ENCODE measurements around the gene WBP2.
"Not testable (repeated sequence)": the region's sequence is repeated elsewhere in the genome, so short reads cannot be mapped to it uniquely, and the experiment has no call there.

The WBP2 gene

DNA sequence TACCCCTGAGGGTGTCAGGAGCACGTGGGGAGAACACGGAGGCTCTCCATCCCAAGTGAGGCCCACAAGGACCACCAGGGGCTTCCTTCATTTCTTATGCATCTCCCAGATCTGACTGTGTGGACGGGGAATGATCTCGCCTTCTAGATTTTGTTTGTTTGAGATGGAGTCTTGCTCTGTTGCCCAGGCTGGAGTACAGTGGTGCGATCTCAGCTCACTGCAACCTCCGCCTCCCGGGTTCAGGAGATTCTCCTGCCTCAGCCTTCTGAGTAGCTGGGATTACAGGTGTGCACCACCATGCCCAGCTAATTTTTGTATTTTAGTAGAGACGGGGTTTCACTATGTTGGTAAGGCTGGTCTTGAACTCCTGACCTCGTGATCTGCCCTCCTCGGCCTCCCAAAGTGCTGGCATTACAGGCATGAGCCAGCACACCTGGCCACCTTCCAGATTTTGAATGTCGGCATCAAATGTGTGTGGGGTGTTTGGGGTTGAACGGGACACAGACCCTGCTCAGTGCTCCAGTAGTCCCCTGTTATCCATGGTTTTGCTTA is 13.7 kb upstream of the WBP2 start:
- in situ Hi-C loops (cut with HindIII; ENCODE audit: low sequenced_read_pairs): not testable (repeated sequence)

DNA sequence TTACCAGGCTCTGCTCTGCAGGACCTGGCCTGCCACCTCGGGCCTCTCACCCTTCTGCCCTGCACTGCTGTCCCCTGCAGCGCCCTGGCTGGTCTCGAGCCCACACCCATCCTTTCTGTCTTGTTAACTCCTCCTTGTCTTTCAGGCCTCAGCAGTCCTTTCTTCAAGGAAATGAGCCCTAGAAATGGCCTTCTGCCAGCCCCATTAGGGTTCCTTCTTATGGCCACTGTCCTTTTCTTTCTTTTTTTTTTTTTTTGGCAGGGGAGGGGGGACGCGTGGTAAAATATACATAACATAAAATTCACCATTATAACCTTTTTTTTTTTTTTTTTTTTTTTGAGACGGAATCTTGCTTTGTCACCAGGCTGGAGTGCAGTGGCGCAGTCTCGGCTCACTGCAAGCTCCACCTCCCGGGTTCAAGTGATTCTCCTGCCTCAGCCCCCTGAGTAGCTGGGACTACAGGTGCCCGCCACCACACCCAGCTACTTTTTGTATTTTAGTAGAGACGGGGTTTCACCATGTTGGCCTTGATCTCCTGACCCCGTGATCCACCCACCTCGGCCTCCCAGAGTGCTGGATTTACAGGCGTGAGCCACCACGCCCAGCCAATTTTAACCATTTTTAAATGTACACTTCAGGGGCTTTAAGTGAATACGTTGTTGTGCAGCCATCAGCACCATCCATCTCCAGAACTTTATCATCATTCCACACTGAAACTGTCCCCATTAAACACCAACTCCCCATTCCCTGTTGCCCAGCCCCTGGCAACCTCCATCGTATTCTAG is 10.5 kb upstream of the WBP2 start:
- in situ Hi-C loops (cut with HindIII; ENCODE audit: low sequenced_read_pairs): not testable (repeated sequence)

GRCh38 chr17:75864887-75865286 is 9.8 kb upstream of the WBP2 start:
- in situ Hi-C loops (cut with HindIII; ENCODE audit: low sequenced_read_pairs): not testable (repeated sequence)

- in situ Hi-C loops (cut with HindIII; ENCODE audit: low sequenced_read_pairs): no loop called here
Observed at GRCh38 chr17:75864448-75864871, 9.3 kb upstream of the WBP2 start.

GRCh38 chr17:75861927-75862317 is 6.8 kb upstream of the WBP2 start:
- in situ Hi-C loops (cut with HindIII; ENCODE audit: low sequenced_read_pairs): no loop called here

- in situ Hi-C loops (cut with HindIII; ENCODE audit: low sequenced_read_pairs): not testable (repeated sequence)
Observed at GRCh38 chr17:75859358-75859757, 4.2 kb upstream of the WBP2 start.

GRCh38 chr17:75856062-75856756 is 1.1 kb upstream of the WBP2 start:
- in situ Hi-C loops (cut with HindIII; ENCODE audit: low sequenced_read_pairs): no loop called here

- in situ Hi-C loops (cut with HindIII; ENCODE audit: low sequenced_read_pairs): no loop called here
Observed at GRCh38 chr17:75854881-75855309, 240 bp downstream of the WBP2 start.

DNA sequence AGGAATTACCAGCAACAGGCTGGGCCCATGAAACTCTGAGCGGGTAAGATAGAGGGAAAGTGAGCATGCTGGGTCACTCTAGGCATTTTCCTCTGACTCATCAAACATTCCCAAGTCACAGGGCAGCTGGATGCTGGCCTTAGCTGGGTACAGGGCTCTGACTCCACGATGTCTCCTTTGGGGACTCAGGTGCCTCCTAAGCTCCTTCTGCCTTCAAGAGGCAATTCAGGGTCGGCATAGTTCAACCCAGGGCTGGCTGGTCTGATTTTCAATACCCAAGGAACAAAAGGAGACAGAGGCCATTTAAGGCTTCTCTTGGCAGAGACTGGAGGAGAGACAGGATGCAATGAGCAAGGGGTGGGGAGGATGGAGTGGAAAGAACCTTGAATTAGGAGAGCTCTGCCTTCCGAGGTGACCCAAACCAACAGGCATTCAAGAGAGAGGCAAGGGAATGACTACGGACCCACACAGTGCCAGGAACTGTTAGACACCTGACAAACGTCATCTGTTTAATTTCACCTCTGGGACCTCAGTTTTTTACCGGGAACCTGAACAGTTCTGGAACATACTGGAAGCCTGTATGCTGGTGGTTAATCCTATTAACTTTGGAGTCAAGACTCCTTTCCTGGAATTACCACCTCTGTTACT is 910 bp downstream of the WBP2 start:
- in situ Hi-C loops (cut with HindIII; ENCODE audit: low sequenced_read_pairs): no loop called here

DNA sequence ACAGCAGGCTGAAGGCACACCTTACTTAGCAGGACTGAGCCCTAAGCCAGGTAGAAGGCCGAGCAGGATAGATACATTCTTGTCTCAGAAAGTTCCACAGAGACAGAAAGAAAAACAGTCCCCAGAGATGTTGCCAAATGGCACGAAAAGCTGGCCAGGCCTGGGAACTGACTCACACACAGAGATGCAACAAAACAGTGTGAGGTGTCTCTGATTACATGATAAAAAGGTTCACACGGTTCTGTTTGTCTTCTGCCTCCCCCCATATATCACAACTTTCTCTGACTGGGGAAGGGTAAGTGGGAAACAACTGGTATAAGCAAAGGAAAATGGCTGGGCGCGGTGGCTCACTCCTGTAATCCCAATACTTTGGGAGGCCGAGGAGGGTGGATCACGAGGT is 1.7 kb downstream of the WBP2 start:
- in situ Hi-C loops (cut with HindIII; ENCODE audit: low sequenced_read_pairs): no loop called here

GRCh38 chr17:75851693-75851991 is 3.5 kb downstream of the WBP2 start:
- in situ Hi-C loops (cut with HindIII; ENCODE audit: low sequenced_read_pairs): not testable (repeated sequence)

- in situ Hi-C loops (cut with HindIII; ENCODE audit: low sequenced_read_pairs): no loop called here
Observed at GRCh38 chr17:75850928-75851692, 4.0 kb downstream of the WBP2 start.

- in situ Hi-C loops (cut with HindIII; ENCODE audit: low sequenced_read_pairs): no loop called here
Observed at GRCh38 chr17:75849724-75850123, 5.4 kb downstream of the WBP2 start.

GRCh38 chr17:75849279-75849646 is 5.9 kb downstream of the WBP2 start:
- in situ Hi-C loops (cut with HindIII; ENCODE audit: low sequenced_read_pairs): no loop called here

DNA sequence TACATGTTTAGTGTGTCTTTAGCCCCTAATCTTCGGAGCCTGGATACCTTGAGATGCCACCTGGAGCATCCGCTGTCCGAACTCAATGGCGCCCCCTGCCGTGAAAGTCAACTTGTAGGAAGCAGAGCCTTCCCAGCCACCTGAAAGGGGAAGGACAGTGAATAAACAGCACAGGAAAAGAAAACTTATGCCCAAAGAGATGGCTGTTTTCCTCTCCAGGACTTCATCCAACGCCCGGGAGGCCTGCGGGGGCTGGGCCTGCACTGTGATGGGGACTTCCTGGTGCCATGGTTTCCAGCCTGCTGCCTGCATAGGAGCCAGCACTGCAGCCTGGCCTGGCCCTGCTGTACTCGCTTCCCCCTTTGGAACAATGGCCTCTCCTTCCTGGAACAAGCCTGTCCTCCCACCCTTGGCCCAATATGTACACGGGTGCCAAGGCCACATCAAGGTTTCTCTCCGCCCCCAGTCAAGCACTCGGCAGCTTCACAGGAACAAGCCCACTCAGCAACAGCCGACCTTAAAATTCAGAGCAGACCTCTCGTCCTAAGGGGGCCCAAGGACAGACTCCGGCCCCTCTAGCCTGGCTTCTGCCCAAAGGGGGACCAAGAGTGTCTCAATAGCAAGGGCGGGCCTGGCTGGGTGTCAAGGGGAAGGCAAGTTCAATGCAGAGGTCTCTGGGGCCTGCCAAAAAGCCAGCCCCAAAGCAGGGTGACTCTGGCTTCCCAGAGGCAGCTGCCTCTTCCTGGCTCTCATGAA is 6.4 kb downstream of the WBP2 start:
- in situ Hi-C loops (cut with HindIII; ENCODE audit: low sequenced_read_pairs): no loop called here

DNA sequence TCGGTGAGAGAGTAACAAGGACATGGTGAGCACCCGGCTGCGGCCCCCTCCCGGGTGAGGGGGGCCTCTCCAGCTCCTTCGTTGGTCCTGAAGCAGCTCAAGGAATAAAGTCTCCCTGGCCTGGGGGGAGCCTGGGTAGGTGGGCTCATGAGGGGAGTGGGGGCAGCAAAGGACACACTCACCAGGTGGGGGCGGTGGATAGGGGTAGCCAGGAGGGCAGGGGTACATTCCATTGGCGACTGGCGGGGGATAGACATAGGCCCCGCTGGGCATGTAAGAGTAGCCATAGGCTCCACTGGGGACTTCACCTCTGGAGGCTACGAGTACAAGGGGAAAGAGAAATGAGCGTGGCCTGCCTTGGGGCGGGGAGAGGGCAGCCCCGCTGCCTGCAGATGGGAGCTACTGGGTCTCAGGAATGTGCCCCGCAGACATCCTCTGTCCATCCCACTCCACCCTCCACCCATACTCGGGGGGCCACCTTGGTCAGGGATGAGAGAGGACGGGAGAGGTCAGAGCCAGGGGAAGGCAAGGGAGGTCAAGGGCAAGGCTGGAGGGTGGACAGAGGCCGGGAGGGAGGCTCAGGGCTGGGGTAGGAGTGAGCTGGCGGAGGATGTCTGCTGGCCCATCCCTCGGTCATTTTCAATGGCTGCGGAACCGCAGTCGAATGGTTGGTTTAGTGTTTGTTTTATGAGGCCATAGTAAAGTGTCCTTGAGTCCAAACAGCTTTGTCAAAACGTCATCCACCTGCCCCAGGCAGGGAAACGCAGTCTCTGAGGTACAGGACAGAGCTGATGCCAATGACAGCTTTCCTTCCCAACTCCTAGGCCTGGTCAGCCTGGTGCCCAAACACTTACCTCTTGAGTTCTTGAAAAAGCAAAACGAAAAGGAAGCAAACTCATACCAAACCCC is 7.3 kb downstream of the WBP2 start:
- in situ Hi-C loops (cut with HindIII; ENCODE audit: low sequenced_read_pairs): no loop called here

DNA sequence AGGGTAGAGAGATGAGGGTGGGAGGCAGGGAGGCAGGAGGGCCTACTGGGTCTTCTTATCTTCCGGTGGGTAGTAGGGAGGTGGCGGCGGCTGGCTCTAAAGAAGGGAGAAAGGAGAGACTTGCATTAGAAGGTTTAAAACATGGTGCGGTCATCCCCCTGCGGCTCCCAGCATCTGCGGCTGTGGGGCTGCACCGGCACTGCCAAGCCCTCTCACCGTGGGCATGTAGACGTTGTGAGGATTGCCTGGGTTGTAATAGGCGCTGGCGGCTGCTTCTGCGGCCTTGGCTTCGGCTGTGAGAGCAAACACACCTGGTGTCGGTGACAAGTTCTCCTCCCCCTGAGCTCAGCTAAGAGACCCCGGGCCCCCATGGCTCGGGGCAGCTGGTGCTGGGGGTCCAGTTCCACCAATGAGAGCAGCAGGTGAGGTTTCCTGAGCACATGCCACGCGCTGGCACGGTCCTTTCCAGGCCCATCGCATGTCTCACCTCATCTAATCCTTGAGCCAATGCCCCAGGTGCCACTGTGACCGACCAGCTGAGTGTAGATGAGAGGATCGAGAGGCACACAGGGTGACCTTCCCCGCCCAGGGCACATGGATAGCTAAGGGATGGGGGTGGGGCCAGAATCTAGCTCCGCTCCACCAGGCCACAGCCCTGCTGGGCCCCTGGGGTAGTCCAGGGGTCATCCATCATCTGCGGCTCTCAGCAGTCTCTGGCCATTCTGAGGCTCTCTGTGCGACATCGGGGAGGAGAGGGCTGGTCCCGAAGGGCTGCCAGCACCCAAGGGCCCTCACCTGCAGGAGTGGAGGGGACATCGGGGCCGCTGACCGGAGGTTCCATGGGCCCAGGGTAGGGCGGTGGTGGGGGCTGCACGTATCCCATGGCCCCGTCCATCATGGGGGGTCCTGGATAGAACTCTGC is 8.2 kb downstream of the WBP2 start:
- in situ Hi-C loops (cut with HindIII; ENCODE audit: low sequenced_read_pairs): no loop called here

- in situ Hi-C loops (cut with HindIII; ENCODE audit: low sequenced_read_pairs): no loop called here
Observed at GRCh38 chr17:75845933-75846691, 9.0 kb downstream of the WBP2 start.

Data from DLD1 (cell line).